Smooth muscle cell (in vitro differentiated cells): Measurements from ENCODE around the gene TP53I11. TPM values are rescaled to one million over a fixed set of nuclear protein-coding genes. Genes with fewer than 3 reads are reported as not detected.
A peak's percentile ranks its signal among the peaks of the same experiment; 100 is the strongest.

Source experiments
- DNase-seq: peaks from one replicate; lab custom pipeline; 2025; ENCODE audit not compliant: unreplicated experiment; lab: John Stamatoyannopoulos, UW
- H2AFZ ChIP-seq: fragments of 200-600 bp; sonication (generic); 2 replicates; pipeline ENCODE4 v1.6.0; 2016; ENCODE audit warnings: antibody characterized with exemption, low read depth, mild to moderate bottlenecking
- H3F3A ChIP-seq: fragments of 200-600 bp; sonication (generic); 2 replicates; pipeline ENCODE4 v1.6.0; 2017; ENCODE audit warnings: antibody characterized with exemption, low read depth
- H3K27ac ChIP-seq: fragments of 200-600 bp; sonication (generic); 2 replicates; pipeline ENCODE4 v1.5.1; 2016; ENCODE audit warnings: low read depth, mild to moderate bottlenecking
- H3K27me3 ChIP-seq: fragments of 200-600 bp; sonication (generic); 2 replicates; pipeline ENCODE4 v1.6.1; 2016; ENCODE audit warnings: low read depth, mild to moderate bottlenecking
- H3K36me3 ChIP-seq: fragments of 200-600 bp; sonication (generic); 2 replicates; pipeline ENCODE4 v1.5.1; 2016; ENCODE audit warnings: low read depth
- H3K4me1 ChIP-seq: fragments of 200-600 bp; sonication (generic); 2 replicates; pipeline ENCODE4 v1.5.1; 2016; ENCODE audit warnings: low read depth
- H3K4me2 ChIP-seq: fragments of 200-600 bp; sonication (generic); 2 replicates; pipeline ENCODE4 v1.6.0; 2016; ENCODE audit warnings: mild to moderate bottlenecking
- H3K4me3 ChIP-seq: fragments of 200-600 bp; sonication (generic); 2 replicates; pipeline ENCODE4 v1.5.1; 2016; ENCODE audit warnings: mild to moderate bottlenecking
- H3K79me2 ChIP-seq: fragments of 200-600 bp; sonication (generic); 2 replicates; pipeline ENCODE4 v1.6.0; 2016; ENCODE audit warnings: low read depth, mild to moderate bottlenecking
- H3K9ac ChIP-seq: fragments of 200-600 bp; sonication (generic); 2 replicates; pipeline ENCODE4 v1.6.0; 2016; ENCODE audit warnings: low read depth
- H3K9me3 ChIP-seq: fragments of 200-600 bp; sonication (generic); replicated peaks from 2 replicates; pipeline ENCODE4 v1.5.1; 2016; ENCODE audit warnings: low read depth
- H4K20me1 ChIP-seq: fragments of 200-600 bp; sonication (generic); 2 replicates; pipeline ENCODE4 v1.6.0; 2016; ENCODE audit warnings: low read depth
- WGBS: methylation state at CpG from one replicate; pipeline ENCODE4 v1.1.7; 2016; ENCODE audit warnings: low lambda C conversion rate; 5-methylcytosine and 5-hydroxymethylcytosine counted together
- polyA plus RNA-seq: library from polyadenylated mRNA; unstranded; fragments of >200 nt; fragmentation: Nextera tagmentation; extraction: Ambion mirVana; gene quantifications from 2 replicates; pipeline ENCODE4 v1.2.1, GENCODE V29; 2016
- total RNA-seq: library from RNA; depleted of rRNA; stranded (reverse); fragments of >200 nt; gene quantifications from 2 replicates; pipeline ENCODE4 v1.2.3, GENCODE V29; 2014
- TF ChIP-seq, protein P1 (sequence below): fragments of 200-600 bp; sonication (generic); IDR thresholded peaks from 2 replicates; pipeline ENCODE4 v1.5.1; 2017; ENCODE audit warnings: borderline replicate concordance, mild to moderate bottlenecking, antibody characterized with exemption; ENCODE audit not compliant: insufficient read depth, poor library complexity, severe bottlenecking

TP53I11 gene
- total and polyA plus RNA-seq, 2 experiments from 2014 or later, result 14.2 to 61.2 TPM

DNA sequence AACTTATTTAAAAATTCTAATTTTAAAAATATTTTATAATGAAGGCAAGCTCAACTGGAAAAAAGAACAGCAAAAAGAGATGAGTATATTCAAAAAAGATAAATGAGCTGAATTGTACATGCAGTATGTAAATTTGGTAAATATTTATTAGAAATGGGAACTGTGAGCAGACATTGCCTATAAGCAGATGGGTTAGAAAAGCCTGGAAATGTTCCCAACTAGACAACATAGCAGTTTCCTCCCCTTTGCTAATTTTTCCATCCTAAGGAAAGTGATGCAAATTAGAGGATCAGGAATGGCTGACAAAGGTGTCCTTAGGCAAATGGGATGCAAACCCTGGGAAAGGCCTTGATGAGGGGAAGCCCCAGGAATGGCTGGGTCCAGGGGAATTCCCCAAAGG is 37.2 kb downstream of the TP53I11 start:
- no peaks in the 10 kb centered on the region for H3K27me3 ChIP-seq
- no peaks in the 10 kb centered on the region for H4K20me1 ChIP-seq
- no peak overlapping the region for H3K9ac ChIP-seq
- no peaks in the 10 kb centered on the region for H3K9me3 ChIP-seq
- no peak overlapping the region for H3K4me2 ChIP-seq
- H3K36me3 ChIP-seq, result no peaks in the 10 kb centered on the region
- no peak overlapping the region for H3K4me3 ChIP-seq
- TF ChIP-seq, protein P1, sequence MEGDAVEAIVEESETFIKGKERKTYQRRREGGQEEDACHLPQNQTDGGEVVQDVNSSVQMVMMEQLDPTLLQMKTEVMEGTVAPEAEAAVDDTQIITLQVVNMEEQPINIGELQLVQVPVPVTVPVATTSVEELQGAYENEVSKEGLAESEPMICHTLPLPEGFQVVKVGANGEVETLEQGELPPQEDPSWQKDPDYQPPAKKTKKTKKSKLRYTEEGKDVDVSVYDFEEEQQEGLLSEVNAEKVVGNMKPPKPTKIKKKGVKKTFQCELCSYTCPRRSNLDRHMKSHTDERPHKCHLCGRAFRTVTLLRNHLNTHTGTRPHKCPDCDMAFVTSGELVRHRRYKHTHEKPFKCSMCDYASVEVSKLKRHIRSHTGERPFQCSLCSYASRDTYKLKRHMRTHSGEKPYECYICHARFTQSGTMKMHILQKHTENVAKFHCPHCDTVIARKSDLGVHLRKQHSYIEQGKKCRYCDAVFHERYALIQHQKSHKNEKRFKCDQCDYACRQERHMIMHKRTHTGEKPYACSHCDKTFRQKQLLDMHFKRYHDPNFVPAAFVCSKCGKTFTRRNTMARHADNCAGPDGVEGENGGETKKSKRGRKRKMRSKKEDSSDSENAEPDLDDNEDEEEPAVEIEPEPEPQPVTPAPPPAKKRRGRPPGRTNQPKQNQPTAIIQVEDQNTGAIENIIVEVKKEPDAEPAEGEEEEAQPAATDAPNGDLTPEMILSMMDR, result no peak
- no peak overlapping the region for H3K27ac ChIP-seq
- H3K4me1 ChIP-seq, result peaks cover 10% of the 10 kb centered on the region
- no peaks in the 10 kb centered on the region for H3F3A ChIP-seq
- no peak overlapping the region for H2AFZ ChIP-seq
- H3K79me2 ChIP-seq, result no peaks in the 10 kb centered on the region
- no peak for DNase-seq

DNA sequence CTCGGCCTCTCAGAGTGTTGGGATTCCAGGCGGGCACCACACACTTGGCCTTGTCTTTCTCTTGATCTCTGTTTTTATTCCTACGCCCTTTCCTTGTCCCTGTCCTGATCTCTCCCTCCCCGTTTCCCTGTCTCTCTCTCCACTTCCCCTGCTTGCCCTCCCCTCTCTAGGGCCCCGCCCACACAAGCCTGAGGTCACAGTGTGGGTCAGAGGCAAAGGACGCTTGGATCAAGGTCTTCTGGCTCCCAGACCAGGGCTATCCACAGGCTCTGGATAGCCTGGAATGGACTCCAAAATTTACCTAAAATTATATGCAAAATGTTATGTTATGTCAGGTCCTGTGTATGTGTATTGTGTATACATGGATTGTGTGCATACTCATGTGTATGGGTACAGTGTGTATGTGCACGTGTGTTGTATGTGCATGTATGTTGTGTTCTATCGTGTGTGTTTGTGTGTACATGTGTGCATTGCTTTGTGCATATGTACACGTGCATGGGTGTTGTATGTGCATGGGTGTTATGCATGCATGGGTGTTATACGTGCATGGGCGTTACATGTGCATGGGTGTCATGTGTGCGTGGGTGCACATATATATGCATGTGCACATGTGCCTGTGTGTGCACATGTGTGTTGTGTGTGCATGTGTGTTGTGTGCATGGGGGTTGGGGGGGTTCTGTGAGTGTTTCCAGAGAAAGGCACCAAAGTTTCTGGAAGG is 38.3 kb downstream of the TP53I11 start:
- no peaks in the 10 kb centered on the region for H3K9me3 ChIP-seq
- no peaks in the 10 kb centered on the region for H3K36me3 ChIP-seq
- H3K27me3 ChIP-seq, result no peaks in the 10 kb centered on the region
- H4K20me1 ChIP-seq, result no peaks in the 10 kb centered on the region
- peaks cover 10% of the 10 kb centered on the region for H3K4me1 ChIP-seq
- H3K4me2 ChIP-seq, result no peak overlapping the region
- TF ChIP-seq, protein P1, result no peak
- no peaks in the 10 kb centered on the region for H3K79me2 ChIP-seq
- DNase-seq, result no peak
- 65% methylated on average over 12 of the region's 12 CpGs for WGBS
- H3K9ac ChIP-seq, result no peak overlapping the region
- no peak overlapping the region for H3K27ac ChIP-seq
- no peak overlapping the region for H2AFZ ChIP-seq
- no peaks in the 10 kb centered on the region for H3F3A ChIP-seq
- H3K4me3 ChIP-seq, result no peak overlapping the region

DNA sequence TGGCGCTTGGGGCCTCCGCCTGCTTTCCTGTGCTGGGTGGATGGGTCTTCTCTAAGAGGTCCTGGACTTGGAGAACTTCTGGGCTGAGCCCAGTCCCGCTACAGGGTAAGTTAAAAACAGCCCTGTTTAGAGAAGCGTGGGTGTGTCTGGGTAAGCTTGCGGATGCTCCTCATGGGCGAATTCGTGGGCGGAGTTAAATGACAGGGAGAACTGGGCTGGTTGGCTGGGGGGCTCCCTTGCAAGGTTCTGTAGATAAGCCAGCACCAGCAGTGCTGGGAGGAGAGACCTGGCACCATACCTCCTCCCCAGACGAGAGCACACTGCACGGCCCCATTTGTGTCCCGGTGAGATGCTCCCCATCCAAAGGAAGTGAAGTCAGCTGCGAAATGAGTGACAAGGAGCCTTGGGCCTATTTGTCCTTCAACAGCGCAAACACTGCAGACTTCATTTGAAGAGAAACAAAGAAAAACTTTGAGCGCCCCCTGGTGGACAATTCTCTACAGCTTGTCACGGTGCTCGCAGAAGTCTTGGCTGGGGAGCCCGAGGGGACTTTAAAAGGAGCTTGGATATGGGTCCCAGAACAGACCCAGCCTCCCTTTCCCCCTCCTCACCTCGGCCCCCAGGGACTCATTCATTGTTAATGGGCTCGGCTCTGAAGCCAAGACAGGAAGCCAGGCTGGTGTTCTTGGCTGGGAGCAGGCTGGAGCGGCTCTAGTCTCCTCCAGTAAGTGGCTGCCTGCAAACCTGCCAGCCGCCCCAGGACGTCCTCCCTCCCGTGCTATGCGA is 39.5 kb downstream of the TP53I11 start:
- H3K79me2 ChIP-seq, result no peaks in the 10 kb centered on the region
- no peaks in the 10 kb centered on the region for H3F3A ChIP-seq
- no peaks in the 10 kb centered on the region for H3K9me3 ChIP-seq
- H4K20me1 ChIP-seq, result no peaks in the 10 kb centered on the region
- no peaks in the 10 kb centered on the region for H3K27me3 ChIP-seq
- WGBS, result 29% methylated on average over 24 of the region's 24 CpGs
- H3K4me1 ChIP-seq, result peaks cover 10% of the 10 kb centered on the region
- no peaks in the 10 kb centered on the region for H3K36me3 ChIP-seq
- H3K9ac ChIP-seq, result no peak overlapping the region
- H3K4me3 ChIP-seq, result no peak overlapping the region
- no peak overlapping the region for H3K27ac ChIP-seq
- peak; percentile 63 for DNase-seq
- H3K4me2 ChIP-seq, result peak overlapping the region; percentile 82
- H2AFZ ChIP-seq, result no peak overlapping the region
- TF ChIP-seq, protein P1, result peak; percentile 91

DNA sequence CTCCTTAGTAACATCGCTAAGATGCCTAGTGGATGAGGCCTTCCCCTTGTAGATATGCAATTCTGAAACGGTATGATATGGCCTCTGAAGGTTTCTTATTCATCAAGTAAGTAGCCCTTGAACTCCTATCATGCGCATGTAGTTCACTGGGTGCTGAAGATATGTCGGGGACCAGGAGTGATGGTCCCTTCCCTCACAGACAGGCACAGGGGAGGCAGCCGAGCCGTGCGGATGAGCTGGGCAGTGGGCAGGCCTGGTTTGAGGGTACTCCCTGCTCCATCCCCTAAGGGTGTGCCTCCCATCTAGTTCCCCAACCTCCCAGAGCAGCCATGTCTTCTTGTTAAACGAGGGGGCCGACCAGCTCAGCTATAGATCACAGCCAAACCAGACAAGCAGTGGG is 40.1 kb downstream of the TP53I11 start:
- no peak for DNase-seq
- H3K27me3 ChIP-seq, result no peaks in the 10 kb centered on the region
- H3K9me3 ChIP-seq, result no peaks in the 10 kb centered on the region
- no peaks in the 10 kb centered on the region for H3K79me2 ChIP-seq
- H4K20me1 ChIP-seq, result no peaks in the 10 kb centered on the region
- no peak overlapping the region for H3K4me2 ChIP-seq
- H3K36me3 ChIP-seq, result no peaks in the 10 kb centered on the region
- no peak overlapping the region for H3K27ac ChIP-seq
- no peak overlapping the region for H2AFZ ChIP-seq
- peaks cover 10% of the 10 kb centered on the region for H3K4me1 ChIP-seq
- WGBS, result 93% methylated on average over 9 of the region's 9 CpGs
- no peak overlapping the region for H3K9ac ChIP-seq
- H3K4me3 ChIP-seq, result no peak overlapping the region
- H3F3A ChIP-seq, result no peaks in the 10 kb centered on the region
- TF ChIP-seq, protein P1, result no peak
